ENCODE results near the gene NMT1.

GRCh38 chr17:45143094-45143670, 82.1 kb downstream of the NMT1 start:
- TF ChIP-seq RAD21 (IDR thresholded peaks at IDR 0.05; ENCODE audit: low read depth) (no peak), CTCF (IDR thresholded peaks at IDR 0.05 in 2 of 3, conservative IDR thresholded peaks at IDR 0.05 in 1 of 3; ENCODE audit: borderline replicate concordance in 1 of 3, insufficient read depth in 1 of 3, low read depth in 2 of 3, low read length in 2 of 3) (no peak), POLR2AphosphoS5 (IDR thresholded peaks at IDR 0.05; ENCODE audit: low read depth, low read length) (no peak), POLR2A (IDR thresholded peaks at IDR 0.05; ENCODE audit: borderline replicate concordance, extremely low read depth, insufficient read depth, insufficient read length) (no peak), MAX (IDR thresholded peaks at IDR 0.05) (no peak), ZNF274 (IDR thresholded peaks at IDR 0.05; ENCODE audit: low read depth, low read length) (no peak), SP1 (IDR thresholded peaks at IDR 0.05; ENCODE audit: low read depth) (no peak)

All from HCT116 (cell line).